Measurements from ENCODE around the gene RALGAPA1. TPM values are rescaled to one million over a fixed set of nuclear protein-coding genes. Genes with fewer than 3 reads are reported as not detected.

RALGAPA1 gene
- total and polyA plus RNA-seq, 2 of the 13 experiments (the other 11 are each of a cell fraction or from before 2014, with no cell fraction given), result 65.0 to 89.2 TPM

DNA sequence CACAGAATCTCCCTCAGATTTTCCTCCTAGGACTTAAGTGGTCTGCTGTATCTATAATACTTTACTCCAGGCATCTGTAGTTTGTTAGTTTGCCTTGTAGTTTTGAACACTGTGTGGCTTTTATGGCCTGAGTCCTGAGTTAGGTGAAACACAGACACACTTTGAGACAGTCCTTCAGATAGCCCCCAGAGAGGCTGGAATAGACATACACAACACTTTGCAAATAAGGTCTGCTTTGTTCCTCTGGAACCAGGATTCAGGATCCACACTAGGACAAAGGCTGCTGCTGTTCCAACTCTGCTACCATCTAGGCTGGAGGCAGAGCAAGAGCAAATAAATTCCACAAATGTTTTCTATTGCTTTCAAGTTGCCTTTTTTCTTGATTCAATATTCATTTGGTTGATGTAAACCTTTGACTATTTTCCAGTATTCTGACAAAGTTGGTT lies 316.5 kb downstream of the RALGAPA1 start (continued):
- TF ChIP-seq, protein P1, sequence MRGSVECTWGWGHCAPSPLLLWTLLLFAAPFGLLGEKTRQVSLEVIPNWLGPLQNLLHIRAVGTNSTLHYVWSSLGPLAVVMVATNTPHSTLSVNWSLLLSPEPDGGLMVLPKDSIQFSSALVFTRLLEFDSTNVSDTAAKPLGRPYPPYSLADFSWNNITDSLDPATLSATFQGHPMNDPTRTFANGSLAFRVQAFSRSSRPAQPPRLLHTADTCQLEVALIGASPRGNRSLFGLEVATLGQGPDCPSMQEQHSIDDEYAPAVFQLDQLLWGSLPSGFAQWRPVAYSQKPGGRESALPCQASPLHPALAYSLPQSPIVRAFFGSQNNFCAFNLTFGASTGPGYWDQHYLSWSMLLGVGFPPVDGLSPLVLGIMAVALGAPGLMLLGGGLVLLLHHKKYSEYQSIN (CRISPR knock-in tag; IDR thresholded peaks at IDR 0.05; ENCODE audit: borderline replicate concordance), result no peak
- no peak for TF ChIP-seq ZNF724P (CRISPR knock-in tag; IDR thresholded peaks at IDR 0.05; ENCODE audit: borderline replicate concordance)
- no peak for TF ChIP-seq TCF7L2 (IDR thresholded peaks at IDR 0.05; ENCODE audit: low read depth, low read length)
- no peak for TF ChIP-seq RBM22 (optimal IDR thresholded peaks at IDR 0.05; ENCODE audit: low read length)
- no peak for TF ChIP-seq ZNF552 (CRISPR knock-in tag; IDR thresholded peaks at IDR 0.05; ENCODE audit: borderline replicate concordance)
- TF ChIP-seq, protein P2, sequence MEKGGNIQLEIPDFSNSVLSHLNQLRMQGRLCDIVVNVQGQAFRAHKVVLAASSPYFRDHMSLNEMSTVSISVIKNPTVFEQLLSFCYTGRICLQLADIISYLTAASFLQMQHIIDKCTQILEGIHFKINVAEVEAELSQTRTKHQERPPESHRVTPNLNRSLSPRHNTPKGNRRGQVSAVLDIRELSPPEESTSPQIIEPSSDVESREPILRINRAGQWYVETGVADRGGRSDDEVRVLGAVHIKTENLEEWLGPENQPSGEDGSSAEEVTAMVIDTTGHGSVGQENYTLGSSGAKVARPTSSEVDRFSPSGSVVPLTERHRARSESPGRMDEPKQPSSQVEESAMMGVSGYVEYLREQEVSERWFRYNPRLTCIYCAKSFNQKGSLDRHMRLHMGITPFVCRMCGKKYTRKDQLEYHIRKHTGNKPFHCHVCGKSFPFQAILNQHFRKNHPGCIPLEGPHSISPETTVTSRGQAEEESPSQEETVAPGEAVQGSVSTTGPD (CRISPR knock-in tag; IDR thresholded peaks at IDR 0.05), result no peak
- TF ChIP-seq ZNF558 (CRISPR knock-in tag; IDR thresholded peaks at IDR 0.05; ENCODE audit: borderline replicate concordance), result no peak
- no peak for TF ChIP-seq ZNF891 (CRISPR knock-in tag; IDR thresholded peaks at IDR 0.05)
- TF ChIP-seq PCBP2 (optimal IDR thresholded peaks at IDR 0.05; ENCODE audit: low read depth, low read length, poor library complexity, severe bottlenecking), result no peak
- TF ChIP-seq ZNF468 (CRISPR knock-in tag; IDR thresholded peaks at IDR 0.05), result no peak
- TF ChIP-seq, protein P3, sequence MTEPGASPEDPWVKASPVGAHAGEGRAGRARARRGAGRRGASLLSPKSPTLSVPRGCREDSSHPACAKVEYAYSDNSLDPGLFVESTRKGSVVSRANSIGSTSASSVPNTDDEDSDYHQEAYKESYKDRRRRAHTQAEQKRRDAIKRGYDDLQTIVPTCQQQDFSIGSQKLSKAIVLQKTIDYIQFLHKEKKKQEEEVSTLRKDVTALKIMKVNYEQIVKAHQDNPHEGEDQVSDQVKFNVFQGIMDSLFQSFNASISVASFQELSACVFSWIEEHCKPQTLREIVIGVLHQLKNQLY (CRISPR knock-in tag; IDR thresholded peaks at IDR 0.05), result no peak
- no peak for TF ChIP-seq CBX2 (IDR thresholded peaks at IDR 0.05; ENCODE audit: low read depth, low read length)
- no peak for TF ChIP-seq CBX2 (CRISPR knock-in tag; IDR thresholded peaks at IDR 0.05; ENCODE audit: low read depth)
- TF ChIP-seq ZNF549 (CRISPR knock-in tag; IDR thresholded peaks at IDR 0.05), result no peak
- no peak for TF ChIP-seq ZFY (CRISPR knock-in tag; IDR thresholded peaks at IDR 0.05)
- TF ChIP-seq ZNF556 (CRISPR knock-in tag; IDR thresholded peaks at IDR 0.05; ENCODE audit: borderline replicate concordance), result 0 out of 2 replicates have a peak, but pooled peaks have one; percentile 39
- no peak for TF ChIP-seq ISL2 (CRISPR knock-in tag; IDR thresholded peaks at IDR 0.05)
- TF ChIP-seq ZNF614 (CRISPR knock-in tag; IDR thresholded peaks at IDR 0.05; ENCODE audit: borderline replicate concordance), result no peak
- no peak for TF ChIP-seq NFKB2 (CRISPR knock-in tag; IDR thresholded peaks at IDR 0.05; ENCODE audit: borderline replicate concordance)
- no peak for TF ChIP-seq ATRX (CRISPR knock-in tag; IDR thresholded peaks at IDR 0.05; ENCODE audit: borderline replicate concordance)
- TF ChIP-seq MIER3 (CRISPR knock-in tag; IDR thresholded peaks at IDR 0.05; ENCODE audit: borderline replicate concordance), result peak; percentile 46; the same call in 1 of the 2 replicates
- TF ChIP-seq CREB1 (IDR thresholded peaks at IDR 0.05), result no peak
- TF ChIP-seq CREB1 (CRISPR knock-in tag; IDR thresholded peaks at IDR 0.05), result no peak
- TF ChIP-seq ZNF790 (CRISPR knock-in tag; IDR thresholded peaks at IDR 0.05; ENCODE audit: borderline replicate concordance), result no peak
- no peak for TF ChIP-seq KAT2B (IDR thresholded peaks at IDR 0.05; ENCODE audit: borderline replicate concordance, low read depth, low read length)
- no peak for TF ChIP-seq BHLHE40 (IDR thresholded peaks at IDR 0.05; ENCODE audit: low read length)
- TF ChIP-seq BCL6 (CRISPR knock-in tag; IDR thresholded peaks at IDR 0.05), result peak; percentile 55; the same call in 1 of the 2 replicates
- no peak for TF ChIP-seq EEA1 (CRISPR knock-in tag; IDR thresholded peaks at IDR 0.05; ENCODE audit: borderline replicate concordance)
- peak; percentile 89; the same call in 1 of the 2 replicates for TF ChIP-seq ZNF331 (CRISPR knock-in tag; IDR thresholded peaks at IDR 0.05)
